GM19238 (cell line): ENCODE data around the gene SV2B.

ENCODE experiments used
- DNase-seq: peaks from one replicate; pipeline ENCODE4 v3.0.0; 2011; ENCODE audit warnings: low spot score; ENCODE audit not compliant: insufficient read length

Gene SV2B

DNA sequence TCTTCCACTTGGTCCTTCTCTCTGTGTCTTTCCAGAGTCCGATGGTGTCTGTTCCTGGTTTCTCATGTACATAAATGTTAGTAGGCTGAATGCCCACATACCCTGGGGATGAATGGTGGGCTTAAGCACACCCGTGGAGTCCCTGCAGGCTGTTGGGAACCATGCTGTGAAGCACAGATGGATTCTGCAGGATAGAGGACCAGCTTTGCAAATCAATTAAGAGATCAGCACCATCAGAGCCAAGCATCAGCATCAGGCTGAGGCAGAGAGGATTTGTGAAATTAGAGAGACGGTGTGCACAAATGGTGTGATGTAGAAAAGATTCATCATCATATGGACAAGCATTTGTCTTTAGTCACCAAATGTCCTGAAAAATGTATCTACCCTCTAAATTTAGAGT is 127.1 kb downstream of the SV2B start:
- no peak for DNase-seq

DNA sequence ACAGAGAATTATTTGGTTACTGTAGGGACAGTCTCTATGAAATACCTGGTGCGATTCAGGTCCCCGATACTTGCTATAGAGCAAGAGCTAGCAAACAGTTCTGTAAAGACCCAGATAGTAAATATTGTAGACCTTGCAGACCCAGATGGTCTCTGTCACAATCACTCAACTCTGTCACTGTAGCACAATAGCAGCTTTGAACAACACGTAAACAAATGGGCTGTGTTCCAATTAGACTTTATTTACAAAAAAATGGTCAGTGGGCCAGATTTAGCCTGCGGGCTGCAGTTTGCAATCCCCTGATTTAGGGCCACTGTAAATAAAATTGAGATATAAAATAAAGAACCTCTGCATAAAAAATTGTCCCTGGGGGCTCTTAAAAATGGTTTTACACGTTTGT is 127.7 kb downstream of the SV2B start:
- DNase-seq, result no peak

- no peak for DNase-seq
Measured at GRCh38 chr15:91228383-91228782, 128.3 kb downstream of the SV2B start.

DNA sequence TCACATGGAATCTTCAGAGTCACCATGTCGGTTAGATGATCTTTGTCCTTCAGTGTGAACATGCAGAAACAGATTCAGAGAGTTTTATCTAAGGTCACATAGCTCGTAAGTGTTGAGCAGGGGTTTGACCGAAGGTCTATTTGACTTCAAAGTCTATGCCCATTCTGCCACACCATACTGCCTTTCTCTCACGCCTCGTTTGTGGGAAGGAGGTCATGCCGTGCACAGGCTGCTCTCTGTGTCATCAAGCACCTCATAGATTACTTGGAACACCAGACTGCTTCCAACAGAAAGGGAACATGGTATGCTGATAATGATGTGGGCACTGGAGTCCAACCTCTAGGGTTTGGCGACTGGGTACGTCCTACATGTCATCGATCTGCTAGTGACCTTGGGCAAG is 128.8 kb downstream of the SV2B start:
- DNase-seq, result no peak

GRCh38 chr15:91231703-91232102 is 131.6 kb downstream of the SV2B start:
- DNase-seq, result no peak

DNA sequence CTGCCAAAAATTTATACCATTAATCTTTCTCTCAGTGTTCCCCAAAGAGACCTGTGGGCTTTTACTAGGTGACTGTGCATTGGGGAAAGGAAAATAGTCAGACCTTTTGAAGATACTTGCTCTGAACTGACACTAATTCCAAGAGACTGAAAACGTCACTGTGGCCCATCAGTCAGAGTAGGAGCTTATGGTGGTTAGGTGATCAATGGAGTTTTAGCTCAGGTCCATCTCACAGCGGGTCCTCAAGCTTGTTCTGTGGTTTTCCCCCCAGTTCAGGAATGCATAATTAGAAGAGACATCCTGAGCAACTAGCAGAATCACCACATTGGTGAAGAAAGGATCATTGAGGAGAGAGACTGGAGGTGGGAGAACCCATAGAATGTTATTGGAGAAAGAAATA is 134.7 kb downstream of the SV2B start:
- DNase-seq, result no peak

GRCh38 chr15:91235376-91235775 is 135.3 kb downstream of the SV2B start:
- DNase-seq, result no peak

GRCh38 chr15:91237445-91237844 is 137.4 kb downstream of the SV2B start:
- DNase-seq, result no peak

DNA sequence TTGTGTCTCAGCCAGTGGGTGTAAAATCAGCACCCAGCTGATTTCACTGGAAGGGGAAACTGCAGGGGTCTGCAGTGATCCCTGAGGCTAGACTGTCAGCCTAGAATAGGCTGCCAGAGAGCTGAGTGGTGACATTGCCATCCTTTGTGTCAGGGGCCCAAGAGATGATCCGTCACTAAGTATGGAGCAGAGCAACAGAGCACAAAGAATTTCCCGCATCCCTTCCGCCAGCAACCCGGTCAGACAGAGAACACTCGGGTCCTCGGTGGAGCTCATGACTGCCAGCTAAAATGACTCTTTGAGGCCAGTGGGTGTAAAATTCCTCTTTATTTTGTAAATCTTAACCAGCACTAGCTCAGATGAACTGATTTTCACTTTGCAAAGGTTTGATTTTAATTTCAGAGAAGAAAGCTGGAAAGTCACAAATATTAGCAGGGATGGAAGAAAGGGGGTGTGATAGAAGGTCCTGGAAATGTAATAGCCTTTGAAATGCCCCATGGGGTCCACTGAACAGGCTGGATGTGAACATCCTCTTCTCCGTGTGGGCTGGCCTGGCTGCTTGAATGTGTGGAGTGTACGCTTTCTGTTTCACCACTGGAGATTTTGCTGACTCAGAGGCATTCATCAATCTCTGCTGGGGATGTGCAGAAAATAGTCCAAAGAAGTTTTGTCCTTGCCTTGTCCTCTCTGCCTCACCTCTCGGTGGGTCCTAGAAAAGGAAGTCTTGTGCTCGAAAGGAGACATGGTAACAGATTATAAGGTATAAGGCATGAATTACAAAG is 138.8 kb downstream of the SV2B start:
- DNase-seq, result no peak

DNA sequence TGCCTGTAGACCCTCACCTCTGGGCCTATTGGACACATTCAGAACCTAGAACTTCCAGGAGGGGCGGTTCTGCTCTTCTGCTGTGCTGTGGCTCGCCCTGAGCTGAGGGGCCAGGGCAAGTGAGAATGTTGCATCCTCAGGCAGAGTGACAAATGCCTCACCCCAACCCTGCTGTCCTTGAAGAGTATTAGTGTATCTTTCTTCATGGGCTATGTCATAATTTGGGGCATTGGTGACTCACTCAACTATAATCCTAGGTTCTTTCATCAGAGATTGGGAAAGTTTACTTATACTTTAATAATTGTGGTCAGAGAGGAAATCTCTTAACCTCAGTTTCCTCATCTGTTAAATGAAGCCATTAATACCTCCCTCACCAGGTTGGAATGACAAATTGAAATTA is 143.8 kb downstream of the SV2B start:
- DNase-seq, result no peak

DNA sequence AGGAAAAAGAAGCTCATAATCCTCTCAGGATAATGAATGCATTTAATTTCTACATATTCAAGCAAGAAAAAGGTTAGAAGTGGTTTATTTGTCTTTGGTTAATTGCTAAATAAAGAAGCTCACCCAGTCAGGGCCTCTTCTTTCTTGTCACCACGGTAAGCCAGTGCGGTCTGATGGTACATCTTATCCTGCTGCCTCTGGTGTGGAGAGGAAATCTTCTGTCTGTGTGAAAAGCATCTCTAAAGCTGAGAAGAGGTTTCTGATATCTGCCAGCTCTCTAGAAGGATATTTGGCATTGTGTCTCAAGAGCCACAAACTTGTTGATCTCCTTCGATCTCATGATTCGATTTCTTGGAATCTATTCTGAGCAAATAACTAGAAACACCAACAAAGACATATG is 144.9 kb downstream of the SV2B start:
- DNase-seq, result no peak

DNA sequence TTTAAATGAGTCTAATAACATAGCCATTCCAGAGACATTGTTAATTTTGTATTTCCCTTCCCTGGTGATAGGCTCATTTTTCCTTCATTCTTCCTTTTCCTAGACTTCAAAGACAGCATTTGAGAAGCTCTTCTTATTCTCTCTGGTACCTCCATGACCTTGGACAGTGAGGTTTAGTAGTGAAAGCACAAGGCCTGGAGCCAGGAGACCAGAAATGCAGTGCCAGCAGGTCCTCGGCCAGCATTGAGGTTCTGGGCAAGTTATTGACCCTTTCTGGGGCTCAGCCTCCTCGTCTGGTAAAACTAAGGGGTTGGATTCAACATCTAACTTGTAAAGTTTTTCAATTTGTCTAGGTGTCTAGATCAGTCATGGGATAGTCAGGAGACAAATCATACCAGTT is 146.9 kb downstream of the SV2B start:
- no peak for DNase-seq

DNA sequence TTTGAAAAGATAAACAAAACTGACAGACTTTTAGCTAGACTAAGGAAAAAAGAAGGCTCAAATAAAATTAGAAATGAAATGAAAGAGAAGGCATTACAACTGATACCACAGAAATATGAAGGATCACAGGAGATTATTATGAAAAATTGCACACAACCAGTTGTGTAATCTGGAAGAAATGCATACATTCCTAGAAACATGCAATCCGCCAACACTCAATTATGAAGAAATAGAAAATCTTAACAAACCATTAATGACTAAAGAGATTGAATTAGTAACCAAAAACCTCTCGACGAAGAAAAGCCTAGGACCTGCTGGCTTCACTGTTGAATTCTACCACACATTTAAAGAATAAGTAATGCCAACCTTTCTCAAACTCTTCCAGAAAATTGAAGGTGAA is 149.5 kb downstream of the SV2B start:
- DNase-seq, result no peak

GRCh38 chr15:91252322-91252721 is 152.3 kb downstream of the SV2B start:
- DNase-seq, result no peak

- DNase-seq, result no peak
Measured at GRCh38 chr15:91252756-91253155, 152.7 kb downstream of the SV2B start.

GRCh38 chr15:91253605-91254004 is 153.5 kb downstream of the SV2B start:
- no peak for DNase-seq

GRCh38 chr15:91254766-91255165 is 154.7 kb downstream of the SV2B start:
- no peak for DNase-seq

DNA sequence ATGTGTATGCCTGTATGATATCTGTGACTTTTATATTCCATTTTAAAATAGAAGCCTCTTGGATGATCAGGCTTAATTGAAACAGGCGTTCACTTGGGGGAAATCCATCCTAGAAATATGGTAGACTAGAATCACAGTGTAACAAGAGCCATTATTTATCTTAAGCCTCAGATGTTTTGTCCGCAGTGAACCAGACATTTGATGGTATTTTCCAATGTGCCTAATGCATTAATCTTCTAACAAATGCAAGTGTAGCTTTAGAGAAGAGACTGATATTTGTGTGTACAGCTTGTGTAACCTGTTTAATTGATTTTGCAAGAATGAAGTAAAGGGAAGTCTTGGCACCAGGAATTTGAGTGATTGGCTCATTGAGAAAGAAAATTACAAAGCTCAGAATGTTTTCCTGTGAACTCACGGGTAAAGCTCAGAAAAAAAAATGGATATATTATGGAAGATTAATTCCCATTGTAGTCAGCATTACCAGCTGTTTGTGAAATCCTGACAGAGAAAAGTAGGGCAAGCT is 155.7 kb downstream of the SV2B start:
- no peak for DNase-seq

DNA sequence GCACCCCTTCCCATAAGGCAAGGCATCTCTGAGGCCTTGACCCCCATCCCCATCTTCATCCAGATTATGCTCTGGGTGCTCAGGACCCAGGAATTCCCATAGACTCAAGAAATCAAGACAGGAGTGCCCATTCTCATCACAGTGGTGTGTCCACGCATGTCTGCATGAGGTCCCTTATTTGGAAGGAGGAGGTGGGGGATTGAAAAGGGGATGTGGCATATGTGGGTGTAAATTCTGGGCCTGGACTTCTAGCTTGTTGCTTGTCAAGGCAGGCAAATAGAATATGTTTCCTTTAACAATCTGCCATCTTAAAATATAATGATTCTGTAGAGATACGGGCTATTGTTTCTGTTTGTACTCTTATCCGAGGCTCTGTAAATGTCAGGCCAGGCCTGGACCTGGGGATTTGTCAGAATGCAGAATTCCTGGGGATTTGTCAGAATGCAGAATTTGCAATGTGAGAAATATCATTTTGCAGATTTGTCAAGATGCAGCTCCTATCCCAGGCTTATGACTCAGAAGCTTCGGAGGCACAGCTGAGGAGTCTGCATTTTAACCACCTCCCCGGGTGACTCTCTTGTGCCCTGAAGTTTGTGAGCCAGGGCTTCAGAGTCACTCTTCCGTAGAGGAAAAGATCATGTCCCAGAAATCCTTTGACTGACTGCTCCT is 157.8 kb downstream of the SV2B start:
- no peak for DNase-seq

DNA sequence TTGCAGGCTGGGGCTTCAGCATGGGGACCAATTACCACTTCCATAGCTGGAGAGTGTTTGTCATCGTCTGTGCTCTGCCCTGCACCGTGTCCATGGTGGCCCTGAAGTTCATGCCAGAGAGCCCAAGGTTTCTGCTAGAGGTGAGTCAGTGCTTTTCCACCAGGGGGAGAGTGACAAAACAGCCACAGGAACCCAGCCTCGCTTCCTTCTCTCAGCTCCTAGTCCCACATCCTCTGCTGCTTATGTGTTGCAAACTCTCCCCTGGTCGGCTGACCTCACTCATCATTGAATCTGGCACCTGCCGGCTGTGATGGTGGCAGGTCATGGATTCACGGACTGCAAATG is 158.3 kb downstream of the SV2B start:
- no peak for DNase-seq

GRCh38 chr15:91259077-91259476 is 159.0 kb downstream of the SV2B start:
- no peak for DNase-seq

GRCh38 chr15:91261345-91261744 is 161.3 kb downstream of the SV2B start:
- no peak for DNase-seq
